Mesendoderm (in vitro differentiated cells): Measurements from ENCODE around the gene PACSIN2.
A peak's percentile ranks its signal among the peaks of the same experiment; 100 is the strongest.

ENCODE experiments used
- DNase-seq: peaks from one replicate; pipeline ENCODE4 v3.0.0; 2013
- H2AK5ac ChIP-seq: 2 replicates; pipeline ENCODE4 v1.6.1; 2013; ENCODE audit warnings: low read length, inconsistent platforms
- H2BK120ac ChIP-seq: 2 replicates; pipeline ENCODE4 v1.6.1; 2013; ENCODE audit warnings: low read depth, mild to moderate bottlenecking, low read length, moderate library complexity, mixed read lengths
- H2BK15ac ChIP-seq: replicated peaks from 2 replicates; pipeline ENCODE4 v1.6.1; 2013; ENCODE audit warnings: low read depth, mild to moderate bottlenecking, moderate library complexity
- H2BK5ac ChIP-seq: 2 replicates; pipeline ENCODE4 v1.6.1; 2013; ENCODE audit warnings: low read length, inconsistent platforms
- H3K18ac ChIP-seq: 2 replicates; pipeline ENCODE4 v1.6.1; 2013; ENCODE audit warnings: mild to moderate bottlenecking, low read length, mixed read lengths
- H3K23ac ChIP-seq: one replicate; pipeline ENCODE4 v1.6.1; 2013; ENCODE audit warnings: low read length
- H3K27ac ChIP-seq: 2 replicates; pipeline ENCODE4 v1.5.1; 2013; ENCODE audit warnings: low read depth, mild to moderate bottlenecking, inconsistent platforms, low read length, moderate library complexity
- H3K27me3 ChIP-seq: 2 replicates; pipeline ENCODE4 v1.6.1; 2013; ENCODE audit warnings: low read length, control low read depth, mild to moderate bottlenecking, inconsistent platforms; ENCODE audit not compliant: insufficient read depth, poor library complexity
- H3K36me3 ChIP-seq: 2 replicates; pipeline ENCODE4 v1.6.1; 2013; ENCODE audit warnings: low read length, inconsistent platforms; ENCODE audit not compliant: control insufficient read depth, insufficient read depth
- H3K4ac ChIP-seq: one replicate; pipeline ENCODE4 v1.6.1; 2013; ENCODE audit warnings: low read depth, mild to moderate bottlenecking, low read length, moderate library complexity
- H3K4me1 ChIP-seq: 2 replicates; pipeline ENCODE4 v1.6.1; 2013; ENCODE audit warnings: low read depth, low read length, inconsistent platforms; ENCODE audit not compliant: control insufficient read depth
- H3K4me2 ChIP-seq: 2 replicates; pipeline ENCODE4 v1.6.1; 2013; ENCODE audit warnings: low read length
- H3K4me3 ChIP-seq: 2 replicates; pipeline ENCODE4 v1.5.1; 2013; ENCODE audit warnings: mild to moderate bottlenecking, low read length
- H3K56ac ChIP-seq: one replicate; pipeline ENCODE4 v1.6.1; 2013; ENCODE audit warnings: low read length
- H3K79me1 ChIP-seq: 2 replicates; pipeline ENCODE4 v1.6.1; 2013; ENCODE audit warnings: low read length, inconsistent platforms
- H3K79me2 ChIP-seq: 2 replicates; pipeline ENCODE4 v1.6.1; 2013; ENCODE audit warnings: mild to moderate bottlenecking, low read length; ENCODE audit not compliant: control insufficient read depth, insufficient read depth
- H3K9ac ChIP-seq: 2 replicates; pipeline ENCODE4 v1.6.1; 2013; ENCODE audit warnings: low read length, inconsistent platforms
- H4K5ac ChIP-seq: one replicate; pipeline ENCODE4 v1.6.1; 2013; ENCODE audit warnings: low read length
- H4K8ac ChIP-seq: one replicate; pipeline ENCODE4 v1.6.1; 2013; ENCODE audit warnings: low read depth, mild to moderate bottlenecking, control low read depth, low read length, moderate library complexity
- WGBS: extraction: QIAGEN DNeasy Blood & Tissue Kit; methylation state at CpG from one replicate; pipeline ENCODE4 v1.1.7; 2013; ENCODE audit warnings: low lambda C conversion rate, missing lambda C conversion rate; ENCODE audit not compliant: insufficient coverage; ENCODE audit errors: extremely low coverage; 5-methylcytosine and 5-hydroxymethylcytosine counted together

PACSIN2 gene

GRCh38 chr22:42829302-42829701, 185.6 kb downstream of the PACSIN2 start:
- no peak for DNase-seq
- no CpG with 5 or more reads among the region's 3 CpGs for WGBS
- H2AK5ac ChIP-seq = no peak overlapping the region
- H3K27ac ChIP-seq = no peak overlapping the region
- no peaks in the 10 kb centered on the region for H3K36me3 ChIP-seq
- H3K27me3 ChIP-seq = no peaks in the 10 kb centered on the region
- no peak overlapping the region for H2BK5ac ChIP-seq
- no peak overlapping the region for H3K18ac ChIP-seq
- H3K79me1 ChIP-seq = no peaks in the 10 kb centered on the region
- no peaks in the 10 kb centered on the region for H3K79me2 ChIP-seq
- H3K4ac ChIP-seq = no peak overlapping the region
- no peak overlapping the region for H3K56ac ChIP-seq
- H3K4me2 ChIP-seq = no peak overlapping the region
- H3K4me3 ChIP-seq = no peak overlapping the region
- H3K4me1 ChIP-seq = no peaks in the 10 kb centered on the region
- H3K9ac ChIP-seq = no peak overlapping the region
- no peak overlapping the region for H4K8ac ChIP-seq
- H4K5ac ChIP-seq = no peak overlapping the region
- no peak overlapping the region for H2BK15ac ChIP-seq
- H3K23ac ChIP-seq = no peak overlapping the region
- no peak overlapping the region for H2BK120ac ChIP-seq

DNA sequence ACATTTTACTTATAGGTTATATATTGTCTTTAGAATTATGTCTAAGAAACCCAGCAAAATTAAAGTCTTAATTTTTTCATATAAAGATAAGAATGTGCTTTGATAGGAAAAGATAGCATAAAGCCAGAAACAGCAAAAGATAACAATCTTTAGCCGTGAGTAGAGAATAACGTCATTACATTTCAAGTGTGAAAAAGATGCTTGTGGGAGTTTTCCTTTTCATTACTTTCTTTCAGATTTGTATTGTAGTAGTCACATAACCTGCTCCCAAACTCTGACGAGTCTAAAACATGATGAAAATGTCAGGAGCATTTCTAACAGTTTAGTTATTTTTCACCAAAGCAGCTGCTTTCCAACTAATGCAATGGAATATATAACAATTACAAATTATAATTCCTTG, 189.2 kb downstream of the PACSIN2 start:
- Histone ChIP-seq H4K5ac (no peak overlapping the region), H2BK15ac (no peak overlapping the region), H4K8ac (no peak overlapping the region), H3K4me3 (no peak overlapping the region), H3K79me1 (no peaks in the 10 kb centered on the region), H3K27me3 (no peaks in the 10 kb centered on the region), H3K56ac (no peak overlapping the region), H3K79me2 (no peaks in the 10 kb centered on the region), H3K4me2 (no peak overlapping the region), H2BK120ac (no peak overlapping the region), H3K4ac (no peak overlapping the region), H2AK5ac (no peak overlapping the region), H3K9ac (no peak overlapping the region), H3K36me3 (no peaks in the 10 kb centered on the region), H3K23ac (no peak overlapping the region), H3K18ac (no peak overlapping the region), H3K27ac (no peak overlapping the region), H2BK5ac (no peak overlapping the region), H3K4me1 (no peaks in the 10 kb centered on the region)
- no peak for DNase-seq
- no CpG with 5 or more reads among the region's 3 CpGs for WGBS

DNA sequence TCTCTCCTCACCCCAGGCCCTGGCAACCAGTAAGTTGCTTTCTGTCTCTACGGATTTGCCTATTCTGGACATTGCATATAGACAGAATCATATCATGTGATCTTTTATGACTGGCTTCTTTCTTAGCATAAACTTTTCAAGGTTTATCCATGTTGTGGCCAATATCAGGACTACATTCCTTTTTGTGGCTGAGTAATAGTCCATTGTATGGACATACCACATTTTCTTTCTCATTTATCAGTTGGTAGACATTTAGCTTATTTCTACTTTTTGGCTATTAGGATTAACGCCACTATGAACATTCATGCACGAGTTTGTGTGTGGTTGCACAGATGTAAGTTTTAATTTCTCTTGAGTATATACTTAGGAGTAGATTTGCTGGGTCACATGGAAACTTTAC, 193.6 kb downstream of the PACSIN2 start:
- Histone ChIP-seq H2BK120ac (no peak overlapping the region), H2AK5ac (no peak overlapping the region), H2BK15ac (no peak overlapping the region), H3K79me1 (no peaks in the 10 kb centered on the region), H3K27ac (no peak overlapping the region), H3K4me3 (no peak overlapping the region), H3K9ac (no peak overlapping the region), H2BK5ac (no peak overlapping the region), H3K23ac (no peak overlapping the region), H3K4me1 (no peaks in the 10 kb centered on the region), H3K79me2 (no peaks in the 10 kb centered on the region), H3K18ac (no peak overlapping the region), H3K27me3 (no peaks in the 10 kb centered on the region), H4K5ac (no peak overlapping the region), H3K4ac (no peak overlapping the region), H3K4me2 (no peak overlapping the region), H4K8ac (no peak overlapping the region), H3K36me3 (no peaks in the 10 kb centered on the region), H3K56ac (no peak overlapping the region)
- no CpG with 5 or more reads among the region's 3 CpGs for WGBS
- no peak for DNase-seq

GRCh38 chr22:42820045-42820763, 194.7 kb downstream of the PACSIN2 start:
- no CpG with 5 or more reads among the region's 9 CpGs for WGBS
- Histone ChIP-seq H3K4me1 (no peaks in the 10 kb centered on the region), H3K79me1 (no peaks in the 10 kb centered on the region), H3K56ac (no peak overlapping the region), H3K9ac (no peak overlapping the region), H3K4me3 (no peak overlapping the region), H3K4ac (no peak overlapping the region), H2BK120ac (no peak overlapping the region), H3K79me2 (no peaks in the 10 kb centered on the region), H3K18ac (no peak overlapping the region), H3K4me2 (no peak overlapping the region), H3K27me3 (no peaks in the 10 kb centered on the region), H2AK5ac (no peak overlapping the region), H3K36me3 (no peaks in the 10 kb centered on the region), H4K8ac (no peak overlapping the region), H3K27ac (no peak overlapping the region), H2BK15ac (no peak overlapping the region), H2BK5ac (no peak overlapping the region), H4K5ac (no peak overlapping the region), H3K23ac (no peak overlapping the region)
- DNase-seq = peak; percentile 37
